Activated naive CD8-positive, alpha-beta T cell treated with anti-CD3 and anti-CD28 coated beads, Interleukin-2, amount 10 ng/mL, durations not matched to agents 7 days and 5 days (primary cell): Measurements from ENCODE around the gene TMEM182. TPM values are rescaled to one million over a fixed set of nuclear protein-coding genes. Genes with fewer than 3 reads are reported as not detected.

Experiments used
- ATAC-seq: fragments of 150-1000 bp; cut with Tn5 transposase; one replicate; pipeline ENCODE4 v1.10.0; 2021; ENCODE audit warnings: low read depth, moderate library complexity
- POLR2A ChIA-PET: fragments of 350-600 bp; sonication (Branson Sonifier 250); formaldehyde crosslinking; loops from one replicate; lab custom pipeline; 2021; ENCODE audit warnings: antibody characterized with exemption; lab: Charles Lee
- DNase-seq: peaks from one replicate; pipeline ENCODE4 v3.0.0; 2021
- H3K27ac Mint-ChIP-seq: one replicate; pipeline ENCODE4 v1.8.0; 2022; ENCODE audit warnings: mild to moderate bottlenecking, mixed read lengths
- H3K27me3 Mint-ChIP-seq: one replicate; pipeline ENCODE4 v1.8.0; 2022; ENCODE audit warnings: mild to moderate bottlenecking, moderate library complexity, mixed read lengths
- H3K36me3 Mint-ChIP-seq: one replicate; pipeline ENCODE4 v1.8.0; 2021; ENCODE audit warnings: mild to moderate bottlenecking, mixed read lengths
- H3K4me1 Mint-ChIP-seq: one replicate; pipeline ENCODE4 v1.8.0; 2021; ENCODE audit warnings: mixed read lengths
- H3K4me3 Mint-ChIP-seq: one replicate; pipeline ENCODE4 v1.8.0; 2022; ENCODE audit warnings: mild to moderate bottlenecking, moderate library complexity, mixed read lengths
- H3K9me3 Mint-ChIP-seq: one replicate; pipeline ENCODE4 v1.8.0; 2021; ENCODE audit warnings: mixed read lengths
- total RNA-seq, 2 experiments: library from RNA; stranded (reverse); gene quantifications; one replicate each; pipeline ENCODE4 v1.2.3, GENCODE V29; 2021

Gene TMEM182
- total RNA-seq, 2 experiments from 2014 or later, result 3.6 to 6.0 TPM

- Mint-ChIP-seq H3K4me3 (no peak overlapping the region), H3K27me3 (no peaks in the 10 kb centered on the region), H3K27ac (no peak overlapping the region), H3K9me3 (no peaks in the 10 kb centered on the region), H3K4me1 (no peaks in the 10 kb centered on the region), H3K36me3 (no peaks in the 10 kb centered on the region)
- ATAC-seq, result no peak
- POLR2A ChIA-PET, result no interaction called here
- no peak for DNase-seq
Observed at GRCh38 chr2:102837626-102838198, 75.9 kb downstream of the TMEM182 start.

- DNase-seq, result peak; percentile 28
- H3K36me3 Mint-ChIP-seq, result no peaks in the 10 kb centered on the region
- H3K4me1 Mint-ChIP-seq, result no peaks in the 10 kb centered on the region
- no peaks in the 10 kb centered on the region for H3K9me3 Mint-ChIP-seq
- H3K27ac Mint-ChIP-seq, result no peak overlapping the region
- H3K4me3 Mint-ChIP-seq, result no peak overlapping the region
- no peaks in the 10 kb centered on the region for H3K27me3 Mint-ChIP-seq
- POLR2A ChIA-PET, result no interaction called here
- no peak for ATAC-seq
Observed at GRCh38 chr2:102839668-102840388, 78.0 kb downstream of the TMEM182 start.

GRCh38 chr2:102841107-102841840, 79.4 kb downstream of the TMEM182 start:
- Mint-ChIP-seq H3K4me1 (no peaks in the 10 kb centered on the region), H3K27me3 (no peaks in the 10 kb centered on the region), H3K4me3 (no peak overlapping the region), H3K27ac (no peak overlapping the region), H3K9me3 (no peaks in the 10 kb centered on the region), H3K36me3 (no peaks in the 10 kb centered on the region)
- ATAC-seq (peak; percentile 63), DNase-seq (peak; percentile 32)
- POLR2A ChIA-PET, result no interaction called here

- peaks cover 3% of the 10 kb centered on the region for H3K27me3 Mint-ChIP-seq
- ATAC-seq (no peak), DNase-seq (no peak)
- no peak overlapping the region for H3K4me3 Mint-ChIP-seq
- no peaks in the 10 kb centered on the region for H3K4me1 Mint-ChIP-seq
- no peaks in the 10 kb centered on the region for H3K36me3 Mint-ChIP-seq
- no peak overlapping the region for H3K27ac Mint-ChIP-seq
- H3K9me3 Mint-ChIP-seq, result no peaks in the 10 kb centered on the region
- POLR2A ChIA-PET, result no interaction called here
Observed at GRCh38 chr2:102843764-102844443, 82.1 kb downstream of the TMEM182 start.

GRCh38 chr2:102844911-102845310, 83.1 kb downstream of the TMEM182 start:
- no peak overlapping the region for H3K4me3 Mint-ChIP-seq
- H3K4me1 Mint-ChIP-seq, result no peaks in the 10 kb centered on the region
- DNase-seq, result no peak
- no peaks in the 10 kb centered on the region for H3K36me3 Mint-ChIP-seq
- peaks cover 3% of the 10 kb centered on the region for H3K27me3 Mint-ChIP-seq
- POLR2A ChIA-PET, result no interaction called here
- H3K9me3 Mint-ChIP-seq, result no peaks in the 10 kb centered on the region
- H3K27ac Mint-ChIP-seq, result no peak overlapping the region
- no peak for ATAC-seq

- no peaks in the 10 kb centered on the region for H3K36me3 Mint-ChIP-seq
- ATAC-seq (no peak), DNase-seq (peak; percentile 30)
- H3K9me3 Mint-ChIP-seq, result peaks cover 2% of the 10 kb centered on the region
- no peak overlapping the region for H3K27ac Mint-ChIP-seq
- POLR2A ChIA-PET, result no interaction called here
- H3K27me3 Mint-ChIP-seq, result peaks cover 3% of the 10 kb centered on the region
- H3K4me3 Mint-ChIP-seq, result no peak overlapping the region
- no peaks in the 10 kb centered on the region for H3K4me1 Mint-ChIP-seq
Observed at GRCh38 chr2:102848366-102848839, 86.6 kb downstream of the TMEM182 start.

GRCh38 chr2:102850888-102851287, 89.1 kb downstream of the TMEM182 start:
- no peak overlapping the region for H3K27ac Mint-ChIP-seq
- peaks cover 3% of the 10 kb centered on the region for H3K27me3 Mint-ChIP-seq
- peaks cover 6% of the 10 kb centered on the region for H3K9me3 Mint-ChIP-seq
- H3K4me1 Mint-ChIP-seq, result no peaks in the 10 kb centered on the region
- POLR2A ChIA-PET, result no interaction called here
- no peaks in the 10 kb centered on the region for H3K36me3 Mint-ChIP-seq
- H3K4me3 Mint-ChIP-seq, result no peak overlapping the region
- DNase-seq (no peak), ATAC-seq (no peak)

- POLR2A ChIA-PET, result no interaction called here
- Mint-ChIP-seq H3K27me3 (peaks cover under 1% of the 10 kb centered on the region), H3K4me3 (no peak overlapping the region), H3K27ac (no peak overlapping the region), H3K9me3 (peaks cover 6% of the 10 kb centered on the region), H3K4me1 (no peaks in the 10 kb centered on the region), H3K36me3 (no peaks in the 10 kb centered on the region)
- no peak for ATAC-seq
- no peak for DNase-seq
Observed at GRCh38 chr2:102852867-102853266, 91.0 kb downstream of the TMEM182 start.

Other genes with a start within 250 kb of the TMEM182 start
- gene SLC9A2, start 142.5 kb upstream of the TMEM182 start, total RNA-seq, result not detected